K562 (cell line): Measurements from ENCODE around the gene PRR16.

ENCODE experiments used
- CBX5 ChIP-seq: IDR thresholded peaks from 2 replicates; pipeline ENCODE4 v1.6.1; 2014; ENCODE audit warnings: low read depth, borderline replicate concordance
- CREM ChIP-seq: IDR thresholded peaks from 2 replicates; pipeline ENCODE4 v1.6.1; 2014; ENCODE audit warnings: antibody characterized with exemption, low read depth
- CTCF ChIP-seq, 3 experiments: IDR thresholded peaks in 2 of 3; conservative IDR thresholded peaks in 1 of 3; 2 replicates each; pipeline ENCODE4 v1.5.1; 2011 to 2012; ENCODE audit warnings: low read length in 3 of 3, mild to moderate bottlenecking in 3 of 3, control low read depth in 2 of 3, improper control_type of control experiment in 1 of 3, inconsistent platforms in 1 of 3, low read depth in 1 of 3, mixed read lengths in 1 of 3, moderate library complexity in 1 of 3; ENCODE audit not compliant: insufficient read depth in 2 of 3
- E2F8 ChIP-seq: fragments of 450-650 bp; IDR thresholded peaks from 2 replicates; pipeline ENCODE4 v1.7.1; 2018; ENCODE audit warnings: mild to moderate bottlenecking, low read depth; ENCODE audit not compliant: partially characterized antibody
- EHMT2 ChIP-seq: fragments of 450-650 bp; IDR thresholded peaks from 2 replicates; pipeline ENCODE4 v1.6.1; 2018; ENCODE audit warnings: antibody characterized with exemption
- NCOA2 ChIP-seq, 2 experiments: fragments of 450-650 bp; IDR thresholded peaks; 2 replicates each; pipeline ENCODE4 v1.6.1; 2018; ENCODE audit warnings: mild to moderate bottlenecking in 2 of 2, moderate library complexity in 1 of 2; ENCODE audit not compliant: partially characterized antibody in 2 of 2
- PATZ1 ChIP-seq: fragments of 250-450 bp; sonication (Bioruptor Pico); IDR thresholded peaks from 2 replicates; pipeline ENCODE4 v1.5.0; 2020; ENCODE audit warnings: mild to moderate bottlenecking, borderline replicate concordance
- RAD21 ChIP-seq, 2 experiments: fragments of 250-450 bp in 1 of 2; fragments of 450-650 bp in 1 of 2; sonication (Bioruptor Pico) in 1 of 2; formaldehyde crosslinking in 1 of 2; IDR thresholded peaks in 1 of 2; conservative IDR thresholded peaks in 1 of 2; 2 replicates each; pipeline versions ENCODE4 v1.4.0 to v1.8.0; 2020 to 2022; ENCODE audit warnings: mild to moderate bottlenecking in 2 of 2, moderate library complexity in 1 of 2
- SIX5 ChIP-seq, 2 experiments: IDR thresholded peaks; 2 replicates each; pipeline ENCODE4 v1.6.1; 2011; ENCODE audit warnings: low read length in 2 of 2, borderline replicate concordance in 1 of 2, low read depth in 1 of 2, mild to moderate bottlenecking in 1 of 2, moderate library complexity in 1 of 2; ENCODE audit not compliant: insufficient read depth in 1 of 2
- SOX6 ChIP-seq: fragments of 450-650 bp; IDR thresholded peaks from 2 replicates; pipeline ENCODE4 v1.6.1; 2014; ENCODE audit warnings: mild to moderate bottlenecking
- TOE1 ChIP-seq, 2 experiments: fragments of 450-650 bp in 1 of 2; sonication (generic) in 1 of 2; formaldehyde crosslinking in 1 of 2; IDR thresholded peaks; 2 replicates each; pipeline versions ENCODE4 v1.7.1 to v1.8.0; 2016 to 2022; ENCODE audit warnings: borderline replicate concordance in 2 of 2, mild to moderate bottlenecking in 2 of 2, antibody characterized with exemption in 1 of 2, inconsistent platforms in 1 of 2, low read depth in 1 of 2, missing genetic modification reagents in 1 of 2, moderate library complexity in 1 of 2
- ZNF23 ChIP-seq: fragments of 250-450 bp; sonication (Bioruptor Pico); IDR thresholded peaks from 2 replicates; pipeline ENCODE4 v1.4.0; 2020; ENCODE audit warnings: mild to moderate bottlenecking
- ZNF280A ChIP-seq: fragments of 450-650 bp; IDR thresholded peaks from 2 replicates; pipeline ENCODE4 v1.6.1; 2018; ENCODE audit warnings: mild to moderate bottlenecking, low read depth; ENCODE audit not compliant: partially characterized antibody
- TF ChIP-seq, protein P1 (sequence below): fragments of 450-650 bp; IDR thresholded peaks from 2 replicates; pipeline ENCODE4 v1.6.1; 2016; ENCODE audit warnings: low read depth, mild to moderate bottlenecking, moderate library complexity

GRCh38 chr5:120613729-120614128 is 149.6 kb downstream of the PRR16 start:
- no peak for TF ChIP-seq RAD21 (CRISPR knock-in tag; conservative IDR thresholded peaks at IDR 0.05 in 1 of 2, IDR thresholded peaks at IDR 0.05 in 1 of 2)
- TF ChIP-seq CREM = no peak
- TF ChIP-seq CTCF (IDR thresholded peaks at IDR 0.05 in 2 of 3, conservative IDR thresholded peaks at IDR 0.05 in 1 of 3; ENCODE audit: insufficient read depth in 2 of 3, low read depth in 1 of 3, low read length in 3 of 3) = no peak
- no peak for TF ChIP-seq EHMT2
- TF ChIP-seq, protein P1, sequence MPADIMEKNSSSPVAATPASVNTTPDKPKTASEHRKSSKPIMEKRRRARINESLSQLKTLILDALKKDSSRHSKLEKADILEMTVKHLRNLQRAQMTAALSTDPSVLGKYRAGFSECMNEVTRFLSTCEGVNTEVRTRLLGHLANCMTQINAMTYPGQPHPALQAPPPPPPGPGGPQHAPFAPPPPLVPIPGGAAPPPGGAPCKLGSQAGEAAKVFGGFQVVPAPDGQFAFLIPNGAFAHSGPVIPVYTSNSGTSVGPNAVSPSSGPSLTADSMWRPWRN = no peak
- TF ChIP-seq E2F8 = no peak
- no peak for TF ChIP-seq SOX6
- TF ChIP-seq SIX5 (IDR thresholded peaks at IDR 0.05; ENCODE audit: borderline replicate concordance in 1 of 2, insufficient read depth in 1 of 2, low read depth in 1 of 2, low read length in 2 of 2) = no peak
- no peak for TF ChIP-seq NCOA2 (IDR thresholded peaks at IDR 0.05; ENCODE audit: partially characterized antibody in 2 of 2)
- TF ChIP-seq TOE1 (IDR thresholded peaks at IDR 0.05; ENCODE audit: borderline replicate concordance) = no peak
- no peak for TF ChIP-seq TOE1 (CRISPR knock-in tag; IDR thresholded peaks at IDR 0.05; ENCODE audit: borderline replicate concordance, low read depth)
- TF ChIP-seq ZNF280A = no peak
- no peak for TF ChIP-seq CBX5
- no peak for TF ChIP-seq PATZ1 (CRISPR knock-in tag)
- TF ChIP-seq ZNF23 = no peak
